ENCODE data around the gene ZNF76.

ZNF76 gene

DNA sequence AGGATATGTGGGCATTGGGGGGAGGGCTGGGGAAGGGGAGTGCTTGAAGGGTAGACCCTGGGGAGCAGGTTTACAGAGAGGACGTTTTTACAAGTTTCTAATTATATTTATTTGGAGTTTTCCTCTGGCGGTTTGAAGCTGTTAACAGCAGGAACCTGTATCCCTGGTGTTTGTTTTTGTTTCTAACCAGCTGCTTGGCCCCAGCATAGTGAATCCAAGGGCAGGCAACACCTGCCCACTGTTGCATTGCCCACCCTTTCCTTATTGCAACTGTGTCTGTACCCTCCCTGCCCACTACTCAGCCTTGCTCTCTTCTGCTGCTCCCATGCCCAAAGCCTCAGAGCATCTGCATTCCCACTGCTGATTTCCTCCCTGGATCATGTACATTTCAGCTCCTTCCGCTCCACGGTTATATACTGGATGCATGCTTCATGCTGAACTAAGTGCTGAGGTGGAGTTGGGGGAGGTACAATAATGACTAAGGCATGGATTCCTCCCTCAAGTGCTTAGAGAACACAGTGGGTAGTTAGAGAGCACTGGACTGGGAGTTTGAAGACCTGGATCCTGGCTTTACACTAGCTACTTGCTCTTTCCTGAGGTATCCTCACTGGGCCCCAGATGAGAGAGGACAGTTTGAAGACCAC lies 39.7 kb upstream of the ZNF76 start:
- Histone ChIP-seq H3K4me1 (ENCODE audit: insufficient read depth, low read length) (no peaks in the 10 kb centered on the region), H3K9me3 (ENCODE audit: low read length) (no peaks in the 10 kb centered on the region), H3K36me3 (ENCODE audit: insufficient read depth, low read length) (no peaks in the 10 kb centered on the region), H3K27me3 (ENCODE audit: control insufficient read depth in 1 of 2, insufficient read depth in 2 of 2, low read length in 2 of 2) (peaks cover 7 to 22% of the 10 kb centered on the region in 2 donors), H3K27ac (ENCODE audit: low read depth, low read length) (no peak overlapping the region), H3K4me3 (ENCODE audit: low read depth in 1 of 2, low read length in 2 of 2) (no peak overlapping the region), H3K9ac (ENCODE audit: low read length) (no peak overlapping the region)

DNA sequence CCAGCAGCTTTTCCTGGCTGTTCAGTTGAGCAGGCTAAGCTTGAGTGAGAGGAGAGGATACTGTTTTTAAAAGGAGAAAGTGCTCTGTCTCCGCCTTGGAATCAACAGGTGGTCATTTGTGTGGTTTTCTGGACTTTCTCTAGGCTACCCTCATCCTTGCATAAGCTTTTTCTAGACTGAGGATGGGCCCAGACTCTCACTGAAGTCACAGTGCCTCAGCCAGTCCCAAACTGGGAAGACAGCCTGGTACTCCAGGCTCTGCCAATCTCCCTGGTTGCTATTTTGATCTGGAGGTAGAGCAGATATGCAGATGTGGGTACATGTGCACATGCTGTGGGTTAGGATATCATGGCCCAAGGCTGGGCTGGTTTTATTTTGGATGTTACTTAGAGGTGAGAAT lies 38.8 kb upstream of the ZNF76 start:
- Histone ChIP-seq H3K9me3 (ENCODE audit: low read length) (no peaks in the 10 kb centered on the region), H3K4me3 (ENCODE audit: low read depth in 1 of 2, low read length in 2 of 2) (no peak overlapping the region), H3K4me1 (ENCODE audit: insufficient read depth, low read length) (no peaks in the 10 kb centered on the region), H3K27ac (ENCODE audit: low read depth, low read length) (no peak overlapping the region), H3K36me3 (ENCODE audit: insufficient read depth, low read length) (no peaks in the 10 kb centered on the region), H3K27me3 (ENCODE audit: control insufficient read depth in 1 of 2, insufficient read depth in 2 of 2, low read length in 2 of 2) (peaks cover 0 to 15% of the 10 kb centered on the region in 2 donors), H3K9ac (ENCODE audit: low read length) (no peak overlapping the region)

DNA sequence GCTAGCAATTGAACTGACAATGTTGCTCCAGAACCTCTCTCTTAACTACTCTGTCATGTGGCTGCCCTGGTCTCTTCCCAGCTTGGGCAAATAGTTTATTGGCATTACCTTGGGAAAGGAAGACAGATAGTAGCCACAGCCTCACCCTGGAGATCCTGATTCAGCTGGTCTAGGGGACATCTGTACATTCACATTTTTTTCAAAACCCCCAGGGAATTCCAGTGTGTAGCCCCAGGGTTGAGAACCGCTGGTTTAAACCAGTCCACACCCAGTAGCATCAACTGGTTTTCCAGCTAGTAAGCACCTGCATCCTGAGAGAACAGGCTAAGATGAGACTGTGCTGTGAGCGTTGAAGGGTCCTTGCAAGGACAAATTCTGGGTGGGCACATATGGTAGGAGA lies 36.1 kb upstream of the ZNF76 start:
- no peaks in the 10 kb centered on the region for H3K9me3 ChIP-seq (ENCODE audit: low read length)
- no peaks in the 10 kb centered on the region for H3K4me1 ChIP-seq (ENCODE audit: insufficient read depth, low read length)
- no peaks in the 10 kb centered on the region for H3K36me3 ChIP-seq (ENCODE audit: insufficient read depth, low read length)
- no peaks in the 10 kb centered on the region for H3K27me3 ChIP-seq (ENCODE audit: control insufficient read depth in 1 of 2, insufficient read depth in 2 of 2, low read length in 2 of 2)
- H3K4me3 ChIP-seq (ENCODE audit: low read depth in 1 of 2, low read length in 2 of 2) = no peak overlapping the region
- no peak overlapping the region for H3K27ac ChIP-seq (ENCODE audit: low read depth, low read length)
- H3K9ac ChIP-seq (ENCODE audit: low read length) = no peak overlapping the region

DNA sequence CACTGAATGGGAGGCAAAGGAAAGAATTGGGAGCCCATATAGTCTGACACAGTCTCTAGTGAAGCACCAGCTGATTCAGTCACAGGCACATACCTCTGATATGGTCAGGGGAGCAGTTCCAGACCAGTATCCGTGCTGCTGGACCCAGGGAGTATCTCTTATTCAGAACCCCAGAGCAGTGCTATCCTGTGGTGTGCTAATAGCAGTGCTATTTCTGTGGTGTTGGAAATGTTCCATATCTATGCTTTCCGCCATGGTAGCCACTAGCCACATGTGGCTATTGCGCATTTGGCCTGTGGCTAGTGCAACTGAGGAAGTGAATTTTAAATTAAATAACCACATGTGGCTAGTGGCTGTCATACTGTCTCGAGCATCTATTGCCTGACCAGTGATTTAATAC lies 34.8 kb upstream of the ZNF76 start:
- no peaks in the 10 kb centered on the region for H3K9me3 ChIP-seq (ENCODE audit: low read length)
- no peaks in the 10 kb centered on the region for H3K4me1 ChIP-seq (ENCODE audit: insufficient read depth, low read length)
- H3K9ac ChIP-seq (ENCODE audit: low read length) = no peak overlapping the region
- no peak overlapping the region for H3K27ac ChIP-seq (ENCODE audit: low read depth, low read length)
- no peaks in the 10 kb centered on the region for H3K27me3 ChIP-seq (ENCODE audit: control insufficient read depth in 1 of 2, insufficient read depth in 2 of 2, low read length in 2 of 2)
- H3K36me3 ChIP-seq (ENCODE audit: insufficient read depth, low read length) = no peaks in the 10 kb centered on the region
- no peak overlapping the region for H3K4me3 ChIP-seq (ENCODE audit: low read depth in 1 of 2, low read length in 2 of 2)

DNA sequence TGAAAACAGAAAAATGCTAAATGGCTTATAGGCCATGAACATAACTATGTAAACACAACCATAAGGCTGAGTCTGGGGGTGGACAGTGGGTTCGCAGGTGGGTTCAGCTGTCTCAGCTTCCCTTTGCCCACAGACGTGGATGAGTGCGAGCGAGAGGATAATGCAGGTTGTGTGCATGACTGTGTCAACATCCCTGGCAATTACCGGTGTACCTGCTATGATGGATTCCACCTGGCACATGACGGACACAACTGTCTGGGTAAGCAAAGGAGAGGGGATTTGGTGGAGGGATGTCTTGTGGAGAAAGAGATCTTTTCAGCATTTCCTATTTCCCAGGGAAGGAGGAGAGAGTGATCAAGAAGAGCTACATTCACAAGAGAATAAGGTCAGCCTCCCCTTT lies 31.1 kb upstream of the ZNF76 start:
- H3K27me3 ChIP-seq (ENCODE audit: control insufficient read depth in 1 of 2, insufficient read depth in 2 of 2, low read length in 2 of 2) = no peaks in the 10 kb centered on the region
- no peak overlapping the region for H3K9ac ChIP-seq (ENCODE audit: low read length)
- H3K9me3 ChIP-seq (ENCODE audit: low read length) = no peaks in the 10 kb centered on the region
- H3K36me3 ChIP-seq (ENCODE audit: insufficient read depth, low read length) = no peaks in the 10 kb centered on the region
- no peak overlapping the region for H3K4me3 ChIP-seq (ENCODE audit: low read depth in 1 of 2, low read length in 2 of 2)
- H3K4me1 ChIP-seq (ENCODE audit: insufficient read depth, low read length) = peaks cover 19% of the 10 kb centered on the region
- no peak overlapping the region for H3K27ac ChIP-seq (ENCODE audit: low read depth, low read length)

DNA sequence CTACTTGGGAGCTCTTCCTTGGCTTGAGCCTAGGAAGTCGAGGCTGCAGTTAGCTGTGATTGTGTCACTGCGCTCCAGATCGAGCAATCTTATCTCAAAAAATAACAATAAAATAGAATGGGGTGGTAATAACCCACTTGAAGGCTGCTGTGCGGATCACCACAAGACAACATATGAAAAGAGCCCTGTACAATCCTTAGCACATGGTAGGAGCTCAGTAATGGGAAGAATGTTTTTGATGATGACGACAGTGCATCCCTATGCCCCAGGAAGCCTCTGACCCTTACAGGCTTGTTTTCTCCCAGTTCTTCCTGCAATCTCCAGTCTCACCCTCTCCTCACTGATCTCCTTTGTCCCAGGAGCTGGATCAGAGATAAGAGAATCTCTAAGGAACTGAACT lies 30.2 kb upstream of the ZNF76 start:
- Histone ChIP-seq H3K4me1 (ENCODE audit: insufficient read depth, low read length) (peaks cover 19% of the 10 kb centered on the region), H3K36me3 (ENCODE audit: insufficient read depth, low read length) (no peaks in the 10 kb centered on the region), H3K4me3 (ENCODE audit: low read depth in 1 of 2, low read length in 2 of 2) (no peak overlapping the region), H3K9me3 (ENCODE audit: low read length) (no peaks in the 10 kb centered on the region), H3K9ac (ENCODE audit: low read length) (no peak overlapping the region), H3K27ac (ENCODE audit: low read depth, low read length) (no peak overlapping the region), H3K27me3 (ENCODE audit: control insufficient read depth in 1 of 2, insufficient read depth in 2 of 2, low read length in 2 of 2) (no peaks in the 10 kb centered on the region)

DNA sequence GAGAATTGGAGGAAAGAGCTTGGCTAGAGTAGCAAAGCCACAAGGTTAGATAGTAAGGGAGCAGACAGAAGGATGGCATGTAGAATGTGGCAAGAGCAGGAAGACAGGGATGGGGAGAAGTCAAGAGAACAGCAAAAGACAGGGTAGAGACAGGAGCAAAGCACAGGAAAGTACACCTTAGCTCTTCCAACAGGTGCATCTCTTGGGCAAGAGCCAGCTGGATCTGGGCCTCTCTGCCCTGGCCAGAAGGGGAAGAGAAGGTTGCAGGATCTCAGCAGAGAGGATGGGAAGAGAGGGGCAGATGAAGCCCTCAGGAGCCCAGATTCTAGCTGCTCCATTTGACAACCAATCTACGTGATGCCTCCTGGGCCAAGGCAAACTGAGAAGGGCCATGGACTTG lies 29.0 kb upstream of the ZNF76 start:
- Histone ChIP-seq H3K4me3 (ENCODE audit: low read depth in 1 of 2, low read length in 2 of 2) (peak overlapping the region in 1 of 2 donors; percentile 9), H3K9ac (ENCODE audit: low read length) (no peak overlapping the region), H3K27ac (ENCODE audit: low read depth, low read length) (peak overlapping the region; percentile 3), H3K4me1 (ENCODE audit: insufficient read depth, low read length) (peaks cover 19% of the 10 kb centered on the region), H3K27me3 (ENCODE audit: control insufficient read depth in 1 of 2, insufficient read depth in 2 of 2, low read length in 2 of 2) (no peaks in the 10 kb centered on the region), H3K9me3 (ENCODE audit: low read length) (no peaks in the 10 kb centered on the region), H3K36me3 (ENCODE audit: insufficient read depth, low read length) (no peaks in the 10 kb centered on the region)

DNA sequence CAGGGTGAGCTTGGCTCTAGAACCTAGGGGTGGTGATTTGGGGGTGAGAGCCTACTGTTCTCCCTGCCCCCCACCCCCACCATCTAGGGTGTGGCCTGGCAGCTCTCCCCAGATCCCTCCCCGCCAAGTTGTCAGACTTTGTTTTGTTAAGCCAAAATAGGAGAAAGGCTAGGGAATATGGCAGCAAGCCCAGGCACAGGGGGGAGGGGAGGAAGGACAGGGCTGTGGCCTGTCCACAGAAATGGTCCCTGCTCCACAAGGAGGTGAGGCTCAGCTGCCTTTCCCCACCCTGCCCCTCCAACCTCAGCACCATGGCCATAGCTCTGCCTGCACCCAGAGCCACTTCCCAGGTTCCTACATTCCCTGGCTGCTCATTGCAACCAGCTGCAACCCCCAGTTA lies 28.6 kb upstream of the ZNF76 start:
- H3K4me1 ChIP-seq (ENCODE audit: insufficient read depth, low read length) = peaks cover 19% of the 10 kb centered on the region
- H3K36me3 ChIP-seq (ENCODE audit: insufficient read depth, low read length) = no peaks in the 10 kb centered on the region
- H3K4me3 ChIP-seq (ENCODE audit: low read depth in 1 of 2, low read length in 2 of 2) = peak overlapping the region in 1 of 2 donors; percentile 9
- no peak overlapping the region for H3K9ac ChIP-seq (ENCODE audit: low read length)
- H3K27me3 ChIP-seq (ENCODE audit: control insufficient read depth in 1 of 2, insufficient read depth in 2 of 2, low read length in 2 of 2) = no peaks in the 10 kb centered on the region
- peak overlapping the region; percentile 3 for H3K27ac ChIP-seq (ENCODE audit: low read depth, low read length)
- no peaks in the 10 kb centered on the region for H3K9me3 ChIP-seq (ENCODE audit: low read length)

DNA sequence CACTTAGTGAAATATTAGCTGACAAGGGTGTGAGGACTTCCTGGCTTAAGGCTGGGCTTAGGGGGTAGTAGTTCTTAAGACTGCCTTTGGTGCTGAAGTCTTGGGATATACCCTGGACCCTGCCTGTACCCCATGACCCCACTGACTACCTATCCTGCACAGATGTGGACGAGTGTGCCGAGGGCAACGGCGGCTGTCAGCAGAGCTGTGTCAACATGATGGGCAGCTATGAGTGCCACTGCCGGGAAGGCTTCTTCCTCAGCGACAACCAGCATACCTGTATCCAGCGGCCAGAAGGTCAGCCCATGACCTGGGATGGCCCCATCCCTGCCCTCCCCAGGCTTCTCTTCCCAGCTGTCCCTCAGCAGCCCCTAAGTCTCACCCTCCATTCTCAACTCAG lies 28.0 kb upstream of the ZNF76 start:
- Histone ChIP-seq H3K4me1 (ENCODE audit: insufficient read depth, low read length) (peaks cover 19% of the 10 kb centered on the region), H3K9ac (ENCODE audit: low read length) (no peak overlapping the region), H3K9me3 (ENCODE audit: low read length) (no peaks in the 10 kb centered on the region), H3K36me3 (ENCODE audit: insufficient read depth, low read length) (no peaks in the 10 kb centered on the region), H3K4me3 (ENCODE audit: low read depth in 1 of 2, low read length in 2 of 2) (no peak overlapping the region), H3K27ac (ENCODE audit: low read depth, low read length) (no peak overlapping the region), H3K27me3 (ENCODE audit: control insufficient read depth in 1 of 2, insufficient read depth in 2 of 2, low read length in 2 of 2) (no peaks in the 10 kb centered on the region)

DNA sequence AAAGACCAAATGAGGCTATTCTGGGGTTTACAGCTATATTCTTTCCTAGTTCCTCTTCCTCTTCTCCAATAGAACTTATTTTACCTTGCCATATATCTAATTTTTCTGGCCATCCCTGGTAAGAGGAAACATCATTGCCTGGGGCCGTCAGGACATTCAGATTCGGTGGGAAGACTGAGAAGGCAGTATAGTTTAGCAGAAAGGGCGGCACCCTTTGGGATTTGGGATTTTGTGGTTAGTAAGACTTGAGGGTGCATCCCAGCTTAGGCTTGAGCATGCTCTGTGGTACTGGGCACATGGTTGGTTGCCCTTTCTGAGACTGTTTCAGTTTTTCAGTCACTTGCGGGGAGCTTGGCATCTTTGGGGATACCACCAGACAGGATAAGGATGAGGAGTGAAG lies 24.6 kb upstream of the ZNF76 start:
- H3K27me3 ChIP-seq (ENCODE audit: control insufficient read depth in 1 of 2, insufficient read depth in 2 of 2, low read length in 2 of 2) = no peaks in the 10 kb centered on the region
- H3K9me3 ChIP-seq (ENCODE audit: low read length) = no peaks in the 10 kb centered on the region
- no peak overlapping the region for H3K4me3 ChIP-seq (ENCODE audit: low read depth in 1 of 2, low read length in 2 of 2)
- H3K27ac ChIP-seq (ENCODE audit: low read depth, low read length) = no peak overlapping the region
- no peaks in the 10 kb centered on the region for H3K36me3 ChIP-seq (ENCODE audit: insufficient read depth, low read length)
- no peak overlapping the region for H3K9ac ChIP-seq (ENCODE audit: low read length)
- H3K4me1 ChIP-seq (ENCODE audit: insufficient read depth, low read length) = peaks cover 43% of the 10 kb centered on the region

DNA sequence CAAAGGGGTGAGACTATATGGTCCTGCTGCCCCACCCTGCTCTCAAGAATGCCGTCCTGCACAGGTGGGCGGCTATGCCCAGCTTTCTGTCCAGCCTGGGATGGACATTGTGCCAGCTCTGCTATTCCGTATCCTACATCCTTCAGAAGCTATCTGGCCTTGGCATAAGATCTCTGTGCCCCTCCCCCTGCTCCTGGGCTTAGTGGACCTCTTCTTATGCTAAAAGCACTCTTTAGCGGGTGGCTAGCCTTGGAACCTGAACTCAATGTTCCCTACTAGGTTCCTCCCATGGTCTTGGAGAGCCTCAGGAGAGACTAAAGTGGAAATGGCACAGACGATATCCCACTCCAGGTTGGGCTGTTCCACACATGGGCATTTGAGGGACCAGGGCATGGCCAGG lies 23.3 kb upstream of the ZNF76 start:
- Histone ChIP-seq H3K9ac (ENCODE audit: low read length) (no peak overlapping the region), H3K9me3 (ENCODE audit: low read length) (no peaks in the 10 kb centered on the region), H3K27ac (ENCODE audit: low read depth, low read length) (no peak overlapping the region), H3K4me3 (ENCODE audit: low read depth in 1 of 2, low read length in 2 of 2) (no peak overlapping the region), H3K27me3 (ENCODE audit: control insufficient read depth in 1 of 2, insufficient read depth in 2 of 2, low read length in 2 of 2) (no peaks in the 10 kb centered on the region), H3K36me3 (ENCODE audit: insufficient read depth, low read length) (no peaks in the 10 kb centered on the region), H3K4me1 (ENCODE audit: insufficient read depth, low read length) (peaks cover 36% of the 10 kb centered on the region)

DNA sequence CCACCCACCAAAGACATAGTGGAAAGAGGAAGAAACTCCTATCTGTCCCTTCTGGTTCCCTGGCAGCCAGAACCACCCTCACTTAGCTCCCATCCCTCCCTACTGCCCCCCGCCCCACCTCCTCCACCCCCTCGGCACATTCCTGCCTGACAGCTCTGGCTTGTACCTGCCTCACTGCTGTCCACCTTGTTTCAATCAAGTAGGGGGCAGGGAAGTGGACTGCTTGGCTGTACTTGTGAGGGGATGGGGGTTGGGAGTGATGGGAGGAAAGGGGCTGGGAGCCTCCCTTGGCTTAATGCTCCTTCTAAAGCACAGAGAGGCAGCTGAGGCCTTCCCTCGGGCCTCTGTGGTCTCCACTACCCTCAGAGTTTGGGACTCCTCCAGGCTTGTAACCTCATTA lies 22.1 kb upstream of the ZNF76 start:
- H3K9ac ChIP-seq (ENCODE audit: low read length) = no peak overlapping the region

More for the DNA sequence above, 22.1 kb upstream of the ZNF76 start:
- H3K27ac ChIP-seq (ENCODE audit: low read depth, low read length) = no peak overlapping the region
- H3K4me3 ChIP-seq (ENCODE audit: low read depth in 1 of 2, low read length in 2 of 2) = no peak overlapping the region
- H3K4me1 ChIP-seq (ENCODE audit: insufficient read depth, low read length) = peaks cover 29% of the 10 kb centered on the region
- no peaks in the 10 kb centered on the region for H3K27me3 ChIP-seq (ENCODE audit: control insufficient read depth in 1 of 2, insufficient read depth in 2 of 2, low read length in 2 of 2)
- peaks cover 4% of the 10 kb centered on the region for H3K36me3 ChIP-seq (ENCODE audit: insufficient read depth, low read length)
- no peaks in the 10 kb centered on the region for H3K9me3 ChIP-seq (ENCODE audit: low read length)
